ENCODE results near the gene CHRD. TPM values are rescaled to one million over a fixed set of nuclear protein-coding genes. Genes with fewer than 3 reads are reported as not detected.

The CHRD gene
- polyA plus RNA-seq, 1 of the 3 experiments (the other 2 are of a cell fraction), result 0.95 TPM

GRCh38 chr3:184355261-184356040 lies 24.4 kb upstream of the CHRD start:
- ChIA-PET POLR2A (no interaction called here), CTCF (interaction anchor here (0.7 to 5.3 kb wide), 8 partner anchors 11 to 418 kb away, joined by 3 to 63 read pairs (median 4); partner anchors contain the start of gene FAM131A)
- Histone ChIP-seq H3K4me1 (ENCODE audit: control insufficient read depth in 1 of 2, insufficient read depth in 2 of 2, low read depth in 1 of 2, low read length in 1 of 2) (peaks cover 2 to 22% of the 10 kb centered on the region in 2 experiments; a peak in 2 of 4 replicates), H3K27ac (ENCODE audit: low read depth in 2 of 2, low read length in 1 of 2) (no peak overlapping the region), H3K9me3 (no peaks in the 10 kb centered on the region), H3F3A (replicated peaks; ENCODE audit: insufficient read depth) (no peaks in the 10 kb centered on the region), H3K27me3 (ENCODE audit: insufficient read depth) (no peaks in the 10 kb centered on the region), H3K9ac (no peak overlapping the region), H3K4me3 (ENCODE audit: low read depth in 2 of 2, low read length in 1 of 2) (no peak overlapping the region), H2AFZ (ENCODE audit: low read depth) (no peak overlapping the region), H3K9me2 (no peaks in the 10 kb centered on the region), H3K79me2 (ENCODE audit: insufficient read depth) (peaks cover 5% of the 10 kb centered on the region; the same call in 1 of the 2 replicates), H3K4me2 (no peak overlapping the region), H4K20me1 (ENCODE audit: insufficient read depth) (no peaks in the 10 kb centered on the region), H3K36me3 (replicated peaks in 1 of 2; ENCODE audit: control insufficient read depth in 1 of 2, insufficient read depth in 2 of 2, low read length in 1 of 2) (peaks cover 0 to 43% of the 10 kb centered on the region in 2 experiments)
- no peak for DNase-seq
- WGBS (ENCODE audit: low lambda C conversion rate), result 96% methylated on average over 15 of the region's 18 CpGs
- TF ChIP-seq MAX (IDR thresholded peaks at IDR 0.05; ENCODE audit: low read depth) (no peak), REST (IDR thresholded peaks at IDR 0.05; ENCODE audit: low read depth, low read length) (no peak), FOXM1 (IDR thresholded peaks at IDR 0.05; ENCODE audit: low read depth) (no peak), NFIC (IDR thresholded peaks at IDR 0.05; ENCODE audit: borderline replicate concordance) (no peak), GATA2 (CRISPR knock-in tag; IDR thresholded peaks at IDR 0.05) (no peak), EP300 (IDR thresholded peaks at IDR 0.05; ENCODE audit: borderline replicate concordance in 1 of 2, low read depth in 1 of 2, low read length in 1 of 2) (no peak), EZH2phosphoT487 (IDR thresholded peaks at IDR 0.05; ENCODE audit: borderline replicate concordance, low read depth) (no peak), JUND (IDR thresholded peaks at IDR 0.05) (no peak), RXRA (IDR thresholded peaks at IDR 0.05; ENCODE audit: borderline replicate concordance, low read depth) (no peak), TCF12 (IDR thresholded peaks at IDR 0.05) (no peak), YY1 (IDR thresholded peaks at IDR 0.05; ENCODE audit: low read depth) (no peak), FOXJ3 (CRISPR knock-in tag; IDR thresholded peaks at IDR 0.05) (no peak), RCOR1 (IDR thresholded peaks at IDR 0.05; ENCODE audit: low read length) (no peak)
